ENCODE data around the gene CARD10. TPM values are rescaled to one million over a fixed set of nuclear protein-coding genes. Genes with fewer than 3 reads are reported as not detected.

Gene CARD10
- total RNA-seq, 4 donors from 2014 or later: 6.5 to 17.3 (median 11.0) TPM

GRCh38 chr22:37456346-37456745, 62.9 kb downstream of the CARD10 start:
- Histone ChIP-seq H3K27ac (no peak overlapping the region), H3K36me3 (no peaks in the 10 kb centered on the region), H3K9me3 (no peaks in the 10 kb centered on the region), H3K4me3 (replicated peaks in 1 of 3) (no peak overlapping the region), H3K4me1 (peaks cover 5 to 8% of the 10 kb centered on the region in 2 donors), H3K27me3 (no peaks in the 10 kb centered on the region)
- 75 to 77% methylated on average over 17 of the region's 17 CpGs for WGBS, 2 donors
- DNase-seq: no peak
- TF ChIP-seq CTCF (IDR thresholded peaks at IDR 0.05) (no peak), POLR2A (IDR thresholded peaks at IDR 0.05) (no peak)
- intact Hi-C loops (cut with DNase I): loop anchor here (5.0 kb wide), 1 partner anchor 139 kb away; no protein-coding TSS in a partner anchor

GRCh38 chr22:37455896-37456295, 63.3 kb downstream of the CARD10 start:
- TF ChIP-seq POLR2A (IDR thresholded peaks at IDR 0.05) (no peak), CTCF (IDR thresholded peaks at IDR 0.05) (no peak)
- H3K4me3 ChIP-seq (replicated peaks in 1 of 3): no peak overlapping the region
- H3K27me3 ChIP-seq: no peaks in the 10 kb centered on the region
- H3K4me1 ChIP-seq: peaks cover 5 to 8% of the 10 kb centered on the region in 2 donors
- 62 to 75% methylated on average over 5 to 14 of the region's 14 CpGs for WGBS, 2 donors
- no peak for DNase-seq
- H3K36me3 ChIP-seq: no peaks in the 10 kb centered on the region
- H3K27ac ChIP-seq: no peak overlapping the region
- intact Hi-C loops (cut with DNase I): loop anchor here (5.0 kb wide), 1 partner anchor 139 kb away; no protein-coding TSS in a partner anchor
- no peaks in the 10 kb centered on the region for H3K9me3 ChIP-seq

GRCh38 chr22:37454857-37455686, 64.1 kb downstream of the CARD10 start:
- WGBS, 2 donors: 29 to 41% methylated on average over 13 to 18 of the region's 21 CpGs
- TF ChIP-seq CTCF (IDR thresholded peaks at IDR 0.05) (no peak), POLR2A (IDR thresholded peaks at IDR 0.05) (no peak)
- Histone ChIP-seq H3K27ac (no peak overlapping the region), H3K36me3 (no peaks in the 10 kb centered on the region), H3K27me3 (no peaks in the 10 kb centered on the region), H3K9me3 (no peaks in the 10 kb centered on the region), H3K4me3 (replicated peaks in 1 of 3) (no peak overlapping the region), H3K4me1 (peaks cover 5 to 8% of the 10 kb centered on the region in 2 donors)
- DNase-seq: peak; percentile 68 to 71
- intact Hi-C loops (cut with DNase I): loop anchor here (5.0 kb wide), 1 partner anchor 138 kb away; no protein-coding TSS in a partner anchor

- no peak for DNase-seq
- H3K36me3 ChIP-seq: no peaks in the 10 kb centered on the region
- intact Hi-C loops (cut with DNase I): no loop called here
- TF ChIP-seq POLR2A (IDR thresholded peaks at IDR 0.05) (no peak), CTCF (IDR thresholded peaks at IDR 0.05) (no peak)
- H3K27me3 ChIP-seq: no peaks in the 10 kb centered on the region
- no peaks in the 10 kb centered on the region for H3K9me3 ChIP-seq
- WGBS, 2 donors: 94 to 96% methylated on average over 5 to 7 of the region's 7 CpGs
- H3K4me1 ChIP-seq: peaks cover 5 to 8% of the 10 kb centered on the region in 2 donors
- no peak overlapping the region for H3K4me3 ChIP-seq (replicated peaks in 1 of 3)
- no peak overlapping the region for H3K27ac ChIP-seq
Observed at GRCh38 chr22:37453696-37454095, 65.5 kb downstream of the CARD10 start.

- no peak for TF ChIP-seq CTCF (IDR thresholded peaks at IDR 0.05)
- TF ChIP-seq POLR2A (IDR thresholded peaks at IDR 0.05): no peak
- Histone ChIP-seq H3K9me3 (no peaks in the 10 kb centered on the region), H3K27ac (no peak overlapping the region), H3K27me3 (no peaks in the 10 kb centered on the region), H3K4me3 (replicated peaks in 1 of 3) (no peak overlapping the region), H3K4me1 (peaks cover 5 to 8% of the 10 kb centered on the region in 2 donors), H3K36me3 (no peaks in the 10 kb centered on the region)
- intact Hi-C loops (cut with DNase I): no loop called here
- 30 to 56% methylated on average over 1 of the region's 1 CpG for WGBS, 2 donors
- no peak for DNase-seq
Observed at GRCh38 chr22:37451218-37451617, 68.0 kb downstream of the CARD10 start.
